H4 (cell line): ENCODE data around the gene DYRK1B. TPM values are rescaled to one million over a fixed set of nuclear protein-coding genes. Genes with fewer than 3 reads are reported as not detected.
"Not testable (repeated sequence)": the region's sequence is repeated elsewhere in the genome, so short reads cannot be mapped to it uniquely, and the experiment has no call there.

Source experiments
- DNase-seq: peaks from one replicate; pipeline ENCODE4 v3.0.0-alpha.2; 2015; ENCODE audit warnings: low spot score
- total RNA-seq: library from RNA; depleted of rRNA; stranded (reverse); fragments of >200 nt; shearing (Covaris generic); gene quantifications from 2 replicates; pipeline ENCODE4 v1.2.3, GENCODE V29; 2014; rRNA removed

DYRK1B gene
- total RNA-seq, 1 experiment from 2014 or later = 4.2 TPM

- DNase-seq = no peak
These were observed 23.5 kb downstream of the DYRK1B start for GRCh38 chr19:39810424-39810823.

GRCh38 chr19:39809368-39809767 lies 24.6 kb downstream of the DYRK1B start:
- no peak for DNase-seq

GRCh38 chr19:39808688-39809087 lies 25.3 kb downstream of the DYRK1B start:
- DNase-seq = not testable (repeated sequence)

DNA sequence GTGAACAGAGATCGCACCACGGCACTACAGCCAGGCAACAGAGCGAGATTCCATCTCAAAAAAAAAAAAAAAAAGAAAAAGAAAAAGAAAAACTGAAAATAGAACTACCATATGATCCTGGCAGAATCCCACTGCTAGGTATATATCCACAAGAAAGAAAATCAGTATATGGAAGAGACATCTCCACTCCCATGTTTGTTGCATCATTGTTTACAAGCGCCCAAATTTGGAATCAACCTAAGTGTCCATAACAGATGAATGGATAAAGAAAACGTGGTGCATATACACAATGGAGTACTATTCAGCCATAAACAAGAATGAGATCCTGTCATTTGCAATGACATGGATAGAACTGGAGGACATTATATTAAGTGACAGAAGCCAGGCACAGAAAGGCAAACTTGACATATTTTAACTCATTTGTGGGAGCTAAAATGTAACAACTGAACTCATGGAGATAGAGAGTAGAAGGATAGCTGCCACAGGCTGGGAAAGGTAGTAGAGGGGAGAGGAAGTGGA lies 26.1 kb downstream of the DYRK1B start:
- no peak for DNase-seq

DNA sequence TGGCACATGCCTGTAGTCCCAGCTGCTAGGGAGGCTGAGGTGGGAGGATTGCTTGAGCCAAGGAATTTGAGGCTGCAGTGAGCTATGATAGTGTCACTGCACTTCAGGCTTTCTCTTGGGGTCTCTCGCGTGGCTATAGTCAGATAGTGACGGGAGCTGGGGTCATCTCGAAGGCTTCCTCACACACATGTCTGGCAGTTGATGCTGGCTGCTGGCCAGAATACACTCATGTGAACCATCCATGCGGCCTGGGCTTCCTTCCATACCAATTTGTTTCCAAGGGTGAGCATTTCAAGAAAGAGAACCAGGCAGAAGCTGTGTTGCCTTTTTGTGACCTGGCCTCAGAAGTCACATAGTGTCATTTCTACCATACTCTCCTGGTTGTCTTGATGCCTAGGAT lies 28.9 kb downstream of the DYRK1B start:
- no peak for DNase-seq

DNA sequence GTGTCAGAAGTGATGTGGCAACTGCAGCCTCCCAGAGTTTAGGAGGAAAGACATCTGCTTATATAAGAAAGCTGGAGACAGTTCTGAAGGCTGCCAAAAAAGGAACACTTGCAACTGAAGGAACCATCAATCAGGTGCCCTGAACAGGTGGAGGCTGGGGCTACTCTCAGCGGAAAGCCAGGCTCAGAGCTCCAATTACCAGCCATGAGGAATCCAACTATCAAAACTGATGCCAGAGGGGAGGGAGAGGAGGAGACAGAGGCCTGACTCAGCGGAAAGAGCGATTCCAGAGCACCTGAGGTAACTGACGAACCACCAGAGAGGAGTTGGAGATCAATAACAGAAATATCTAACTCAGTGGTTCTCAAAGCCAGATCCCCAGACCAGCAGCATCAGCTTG lies 31.0 kb downstream of the DYRK1B start:
- DNase-seq = no peak

GRCh38 chr19:39797083-39797482 lies 36.9 kb downstream of the DYRK1B start:
- DNase-seq = no peak

DNA sequence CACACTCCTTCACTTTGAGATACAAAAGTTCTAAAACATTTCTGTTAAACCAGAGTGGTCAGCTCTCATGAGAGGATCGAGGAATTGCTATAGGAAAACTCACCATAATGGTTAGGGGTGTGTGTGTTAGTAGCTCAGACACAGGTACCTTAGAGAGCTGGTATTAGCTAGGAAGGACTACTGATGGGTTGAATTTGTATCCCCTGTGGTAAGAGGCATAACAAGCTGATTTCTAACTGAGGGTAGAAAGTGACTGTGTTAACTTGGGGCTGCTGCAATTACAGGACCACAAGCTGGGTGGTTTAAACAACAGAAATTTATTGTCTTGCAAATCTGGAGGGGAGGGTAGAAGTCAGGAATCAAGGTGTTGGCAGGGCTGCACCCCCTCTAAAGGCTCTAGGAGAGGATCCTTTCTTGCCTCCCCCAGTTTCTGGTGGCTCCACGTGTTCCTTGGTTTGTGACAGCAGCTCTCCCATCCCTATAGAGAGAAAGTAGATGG lies 37.9 kb downstream of the DYRK1B start:
- no peak for DNase-seq

GRCh38 chr19:39795001-39795400 lies 39.0 kb downstream of the DYRK1B start:
- DNase-seq = no peak

GRCh38 chr19:39792999-39793546 lies 40.9 kb downstream of the DYRK1B start:
- DNase-seq = peak; percentile 48

GRCh38 chr19:39788244-39788643 lies 45.7 kb downstream of the DYRK1B start:
- DNase-seq = no peak

GRCh38 chr19:39780894-39781293 lies 53.1 kb downstream of the DYRK1B start:
- DNase-seq = no peak

DNA sequence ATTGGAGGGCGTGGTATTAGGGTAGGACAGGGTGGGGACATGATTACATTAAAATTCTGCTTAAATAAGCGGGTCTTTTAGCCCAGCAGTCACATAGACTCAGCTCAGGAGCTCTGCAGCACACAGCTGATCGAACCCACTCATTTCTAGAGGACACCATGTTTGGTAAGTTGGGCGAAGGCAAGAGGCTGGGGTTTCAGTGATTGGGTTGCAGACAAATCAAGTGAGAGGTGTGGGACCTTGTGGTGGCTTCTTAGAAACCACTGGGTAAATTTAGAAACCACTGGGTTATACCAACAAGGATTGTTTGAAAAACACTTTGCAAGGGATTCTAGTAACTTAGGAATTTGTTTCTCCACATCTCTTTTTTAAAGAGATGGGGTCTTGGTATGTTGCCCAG lies 55.2 kb downstream of the DYRK1B start, which contains the start of gene LEUTX:
TSS of gene LEUTX (plus strand) at position 92 of the 400 bp plus-strand sequence. CDS start at position 159, 67 bp downstream.
- DNase-seq = no peak

Other genes with a start within 250 kb of the DYRK1B start
- not detected in 2 replicates for gene LGALS13, start 231.6 kb downstream of the DYRK1B start, total RNA-seq
- not detected in 2 replicates for gene LGALS16, start 178.2 kb downstream of the DYRK1B start, total RNA-seq
- not detected in 2 replicates for gene LGALS14, start 129.7 kb downstream of the DYRK1B start, total RNA-seq
- gene CLC, start 96.1 kb downstream of the DYRK1B start, total RNA-seq = 0.37 TPM in 1 of 2 replicates, not detected in the other
- not detected in 2 replicates for gene LEUTX, start 55.3 kb downstream of the DYRK1B start, total RNA-seq
- gene FBL, start 12.2 kb upstream of the DYRK1B start, total RNA-seq = 256 and 309 TPM in 2 replicates
- gene FCGBP, start 100.5 kb upstream of the DYRK1B start, total RNA-seq = 0.64 and 0.99 TPM in 2 replicates
- gene PSMC4, start 137.0 kb upstream of the DYRK1B start, total RNA-seq = 263 and 299 TPM in 2 replicates
- 4.2 and 5.5 TPM in 2 replicates for gene ZNF546, start 162.9 kb upstream of the DYRK1B start, total RNA-seq
- gene ZNF780B, start 222.1 kb upstream of the DYRK1B start, total RNA-seq = 5.9 and 9.8 TPM in 2 replicates